HG03575 (cell line): Measurements from ENCODE around the gene ARSA.
"Not testable (repeated sequence)": the region's sequence is repeated elsewhere in the genome, so short reads cannot be mapped to it uniquely, and the experiment has no call there.

Experiments
- ATAC-seq: cut with Tn5 transposase; IDR thresholded peaks from one replicate; pipeline ENCODE4 v1.9.1; 2021; ENCODE audit not compliant: unreplicated experiment, insufficient number of reproducible peaks, low FRiP score; ENCODE audit errors: extremely low read depth

The ARSA gene

GRCh38 chr22:50627642-50628542 is at the start of gene ARSA:
TSS of gene ARSA (minus strand) at chr22:50628152. CDS start at chr22:50627779, 373 bp downstream.
- ATAC-seq = no peak

DNA sequence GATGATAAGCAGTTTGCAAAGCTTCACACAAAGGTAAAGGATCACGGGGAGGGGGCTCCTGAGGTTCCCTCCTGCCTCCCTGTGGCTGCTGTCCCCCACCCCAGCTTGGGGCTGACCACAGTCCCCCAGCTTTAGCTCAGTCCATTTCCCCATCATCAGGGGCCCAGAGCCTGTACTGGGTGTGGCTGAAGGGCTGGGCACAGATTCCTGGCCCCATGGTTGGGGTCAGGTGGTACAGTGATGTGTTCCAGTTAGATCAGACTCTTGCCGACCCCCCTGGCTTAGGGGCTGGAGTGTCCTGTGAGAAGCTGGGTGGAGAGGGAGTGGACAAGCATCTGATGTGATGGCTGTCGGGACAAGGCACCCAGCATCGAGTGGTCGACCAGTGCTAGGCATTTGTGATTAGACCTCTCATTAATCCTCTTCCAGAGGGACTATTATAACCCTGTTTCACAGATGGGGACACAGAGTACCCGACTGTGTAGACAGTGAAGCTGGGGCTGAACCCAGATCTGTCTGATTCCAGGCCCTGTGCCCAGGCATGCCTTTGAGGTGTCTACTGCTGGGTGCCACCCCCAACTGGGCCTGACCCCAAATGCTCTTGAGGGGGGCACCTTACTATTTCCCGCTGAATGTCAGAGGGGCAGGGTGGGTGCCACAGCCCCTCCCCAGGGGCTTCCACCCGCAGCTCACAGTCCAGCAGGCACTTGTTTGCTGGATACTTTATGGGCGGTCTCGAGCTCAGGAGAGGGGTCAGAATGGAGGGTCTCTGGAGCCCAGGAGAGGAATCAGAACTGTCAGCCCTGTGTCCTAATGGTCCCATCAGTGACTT is 48.9 kb upstream of the ARSA start:
- no peak for ATAC-seq

DNA sequence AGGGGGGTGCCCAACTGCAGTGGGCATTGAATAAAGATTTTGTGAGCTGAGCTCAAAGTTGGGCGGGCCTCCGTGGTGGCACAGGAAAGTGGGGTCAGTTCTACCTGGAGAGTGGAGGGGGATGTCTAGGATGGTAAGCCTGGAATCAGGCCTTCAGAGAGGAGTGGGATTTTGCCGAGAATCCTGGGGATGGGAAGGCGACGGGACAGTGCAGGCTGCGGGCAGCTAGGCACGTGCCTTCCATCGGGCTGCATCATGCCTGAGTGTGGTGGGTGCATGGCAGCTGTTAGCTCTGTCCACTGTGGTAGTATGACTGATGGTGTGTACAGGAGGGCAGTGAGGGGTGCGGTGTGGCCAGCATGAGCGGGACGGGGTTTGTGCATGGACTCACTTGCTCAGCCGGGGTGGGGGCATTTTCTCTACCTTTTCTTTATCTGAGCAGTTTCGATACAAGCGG is 48.3 kb upstream of the ARSA start:
- ATAC-seq = no peak

DNA sequence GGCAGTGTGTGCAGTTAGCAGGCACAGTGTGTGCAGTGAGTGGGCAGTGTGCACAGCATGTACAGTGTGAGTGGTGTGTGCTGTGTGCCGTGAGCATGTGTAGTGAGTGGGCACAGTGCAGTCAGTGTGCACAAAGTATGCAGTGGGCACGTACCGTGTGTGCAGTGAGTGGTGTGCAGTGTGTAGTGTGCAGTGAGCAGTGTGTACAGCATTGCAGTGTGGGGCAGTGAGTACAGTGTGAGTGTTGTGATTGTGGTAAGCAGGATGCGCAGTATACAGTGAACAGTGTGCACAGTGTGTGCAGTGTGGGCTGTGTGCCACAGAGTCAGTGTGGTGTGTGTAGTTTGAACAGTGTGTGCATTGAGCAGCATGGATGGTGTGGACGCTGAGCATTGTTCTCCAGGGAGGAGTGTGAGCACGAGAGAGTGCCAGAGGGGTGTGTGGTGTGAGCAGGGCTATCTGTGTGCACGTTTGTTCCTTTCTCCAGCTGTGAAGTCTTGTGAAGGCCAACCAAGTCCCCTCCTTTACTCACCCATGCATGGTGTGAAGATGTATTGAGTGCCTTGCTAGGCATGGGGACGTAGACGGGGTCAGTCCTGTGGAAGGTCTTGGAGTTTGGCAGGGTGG is 47.7 kb upstream of the ARSA start:
- no peak for ATAC-seq

DNA sequence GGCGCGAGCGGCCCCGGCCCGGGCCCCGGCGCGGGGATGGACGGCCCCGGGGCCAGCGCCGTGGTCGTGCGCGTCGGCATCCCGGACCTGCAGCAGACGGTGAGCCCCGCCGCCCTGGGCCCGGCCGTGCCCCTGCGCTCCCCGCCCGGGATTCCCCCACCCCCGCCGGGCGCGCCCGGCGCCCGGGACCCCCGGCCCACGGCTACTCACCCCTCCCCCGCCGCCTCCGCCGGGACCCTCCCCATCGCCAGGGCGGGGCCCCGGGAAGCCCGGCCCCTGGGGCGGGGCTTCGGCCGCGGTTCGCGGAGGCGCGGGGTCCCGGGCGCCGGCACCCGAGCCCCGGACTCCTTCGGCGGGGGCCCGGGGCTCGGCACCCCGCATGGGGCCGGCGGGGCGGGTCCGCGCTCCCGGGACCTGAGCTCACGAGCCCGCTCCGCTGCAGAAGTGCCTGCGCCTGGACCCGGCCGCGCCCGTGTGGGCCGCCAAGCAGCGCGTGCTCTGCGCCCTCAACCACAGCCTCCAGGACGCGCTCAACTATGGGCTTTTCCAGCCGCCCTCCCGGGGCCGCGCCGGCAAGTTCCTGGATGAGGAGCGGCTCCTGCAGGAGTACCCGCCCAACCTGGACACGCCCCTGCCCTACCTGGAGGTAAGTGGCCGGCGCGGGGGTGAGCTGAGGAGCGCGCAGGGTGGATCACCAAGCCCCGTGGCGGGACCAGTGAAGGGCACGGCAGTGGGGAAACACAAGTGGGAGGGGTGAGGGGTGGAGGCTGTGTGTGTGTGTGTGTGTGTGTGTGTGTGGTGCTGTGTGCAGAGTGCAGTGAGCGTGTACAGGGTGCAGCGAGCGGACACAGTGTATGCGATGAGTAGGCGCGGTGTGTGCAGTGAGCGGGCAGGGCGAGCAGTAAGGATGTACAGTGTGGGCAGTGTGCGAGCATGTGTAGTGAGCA is 46.9 kb upstream of the ARSA start:
- no peak for ATAC-seq

- ATAC-seq = no peak
Observed at GRCh38 chr22:50674130-50674500, 46.2 kb upstream of the ARSA start.

DNA sequence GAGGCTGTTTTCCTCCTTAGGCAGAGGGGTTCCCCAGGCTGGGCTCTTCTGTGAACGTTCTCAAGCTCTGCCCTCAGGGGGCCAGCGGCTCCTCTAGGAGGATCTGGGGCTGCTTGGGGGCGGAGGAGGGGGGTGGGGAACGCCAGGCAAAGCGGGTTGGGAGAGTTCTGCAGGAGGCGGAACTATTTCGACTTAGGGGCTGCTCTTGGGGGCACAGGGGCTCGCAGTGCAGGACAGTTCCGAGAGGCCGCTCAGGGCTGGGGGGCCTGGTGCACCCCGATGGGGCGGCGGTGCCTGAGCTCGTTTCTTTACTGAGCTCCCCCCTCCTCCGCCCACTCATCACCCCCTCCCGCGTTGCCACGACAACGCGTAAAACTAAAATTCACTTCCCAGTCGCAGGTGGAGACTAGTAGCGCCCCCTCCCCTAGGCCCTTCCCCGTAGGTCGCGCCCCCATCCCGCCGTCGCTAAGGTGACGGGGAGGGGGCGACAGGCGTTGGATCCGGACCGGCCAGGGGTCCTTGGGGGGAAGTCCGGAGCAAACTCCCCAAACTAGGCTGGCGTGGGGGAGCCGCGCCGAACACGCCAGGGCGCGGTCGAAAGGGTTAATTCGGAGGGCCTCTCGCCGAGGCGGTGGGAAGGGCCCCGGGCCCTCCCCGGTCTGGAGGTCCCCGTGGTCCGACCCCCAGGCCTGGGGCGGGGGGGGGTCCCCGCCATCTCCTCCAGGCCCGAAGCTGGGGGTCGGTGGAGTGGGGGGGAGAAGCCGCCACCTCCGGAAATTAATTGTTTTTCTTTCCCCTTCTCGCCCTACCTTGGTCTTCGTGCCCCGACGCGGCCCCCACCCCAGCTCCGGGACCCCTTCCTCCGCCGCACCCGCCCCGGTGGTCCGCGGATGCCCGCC is 45.5 kb upstream of the ARSA start:
- ATAC-seq = no peak

DNA sequence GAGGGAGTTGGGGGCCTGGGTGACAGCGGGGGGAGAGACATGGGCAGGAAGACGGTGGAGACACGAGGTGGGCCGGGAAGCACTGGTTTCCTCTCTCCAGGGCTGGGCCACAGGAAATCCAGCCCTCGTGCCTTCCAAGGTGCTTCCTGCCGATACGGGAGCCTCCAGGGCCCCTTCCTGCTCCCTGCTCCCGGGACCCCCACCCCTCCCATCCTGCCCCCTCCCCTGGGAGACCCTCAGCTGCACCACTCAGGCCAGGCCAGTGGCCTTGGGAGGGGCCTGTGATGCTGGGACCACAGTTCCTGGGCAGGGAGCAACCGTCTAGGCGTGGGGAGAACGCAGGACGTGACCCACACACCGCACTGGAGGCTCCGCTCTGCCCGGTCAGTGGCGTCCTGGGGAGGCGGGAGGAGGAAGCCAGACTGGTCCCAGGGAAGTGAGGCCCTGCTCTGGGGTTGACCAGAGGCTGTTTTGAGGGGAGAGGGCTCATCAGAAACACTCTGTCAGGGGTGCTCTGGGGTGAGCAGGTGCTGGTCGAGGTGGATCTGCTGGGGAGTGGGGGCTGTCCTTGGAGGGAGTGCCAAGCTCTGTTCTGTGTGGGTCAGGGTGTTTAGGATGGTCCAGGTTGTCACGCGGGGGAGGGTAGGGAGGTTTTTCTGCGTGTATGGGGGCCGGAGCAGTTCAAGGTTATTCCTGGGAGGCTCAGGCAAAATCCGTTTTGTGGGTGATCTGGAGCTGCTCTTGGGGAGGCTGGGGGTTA is 44.7 kb upstream of the ARSA start, which contains the start of gene SHANK3:
TSS of gene SHANK3 (plus strand) at position 353 of the 760 bp plus-strand sequence.
- ATAC-seq = no peak

GRCh38 chr22:50672041-50672440 is 44.1 kb upstream of the ARSA start:
- ATAC-seq = no peak

DNA sequence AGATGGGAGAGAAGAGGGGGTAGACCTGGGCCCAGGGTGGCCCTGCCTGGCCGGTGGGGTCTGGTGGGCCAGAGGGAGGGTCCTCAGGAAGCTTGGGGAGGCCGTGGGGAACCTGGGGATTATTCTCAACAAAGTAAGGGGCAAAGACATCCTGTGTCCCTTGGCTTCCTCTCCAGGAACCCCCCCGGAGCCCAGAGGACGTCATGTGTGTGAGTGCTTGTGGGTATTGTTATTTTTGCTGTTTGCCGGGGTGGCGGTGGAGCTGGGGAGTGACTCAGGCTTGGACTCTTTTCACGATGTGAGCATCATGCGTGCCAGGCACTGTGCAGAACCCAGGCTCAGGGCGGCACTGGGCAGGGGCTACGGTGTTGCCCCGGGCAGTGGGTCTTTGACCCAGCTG is 43.7 kb upstream of the ARSA start:
- ATAC-seq = no peak

DNA sequence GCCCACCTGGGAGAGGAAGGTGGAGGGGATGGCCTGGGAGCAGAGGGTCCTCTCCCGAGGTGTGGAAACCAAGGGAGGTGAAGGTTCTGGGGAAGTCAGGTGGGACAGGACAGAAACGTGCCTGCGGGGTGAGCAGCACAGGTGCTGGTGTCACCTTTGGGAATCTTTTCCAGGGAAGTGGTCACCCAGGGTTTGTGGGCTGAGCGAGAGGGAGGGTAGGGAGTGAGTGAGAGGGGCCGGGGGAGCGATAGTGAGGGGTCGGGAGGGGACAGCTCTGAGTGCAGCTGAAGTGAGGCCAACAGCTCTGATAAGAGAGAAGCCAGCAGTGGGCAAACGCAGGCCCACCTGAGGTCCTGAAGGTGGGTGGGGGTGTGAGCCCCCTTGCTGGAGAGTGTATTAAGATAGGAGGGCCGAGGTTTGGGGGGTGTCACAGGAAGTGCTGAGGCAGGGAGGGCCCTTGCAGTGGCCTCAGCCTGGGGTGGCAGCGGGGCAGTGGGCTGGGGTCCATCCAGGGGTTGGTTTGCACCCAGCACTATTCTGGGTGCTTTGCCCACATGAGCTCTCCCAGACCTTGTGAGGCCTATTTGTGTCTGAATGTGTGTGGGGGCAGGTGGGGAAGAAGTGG is 43.1 kb upstream of the ARSA start:
- ATAC-seq = no peak

GRCh38 chr22:50670513-50670912 is 42.6 kb upstream of the ARSA start:
- no peak for ATAC-seq

- no peak for ATAC-seq
Observed at GRCh38 chr22:50665738-50666137, 37.8 kb upstream of the ARSA start.

GRCh38 chr22:50665212-50665611 is 37.3 kb upstream of the ARSA start:
- ATAC-seq = no peak

GRCh38 chr22:50660306-50660705 is 32.4 kb upstream of the ARSA start:
- ATAC-seq = no peak

- not testable (repeated sequence) for ATAC-seq
Observed at GRCh38 chr22:50659711-50660110, 31.8 kb upstream of the ARSA start.
